ENCODE data around the gene ATP1B1.

Gene ATP1B1

GRCh38 chr1:169103480-169103893, 3.0 kb upstream of the ATP1B1 start:
- Histone ChIP-seq H3K36me3 (ENCODE audit: control insufficient read depth, insufficient read depth, low read length) (no peaks in the 10 kb centered on the region), H3K4me3 (replicated peaks; ENCODE audit: low read depth, low read length) (no peak overlapping the region), H3K27me3 (replicated peaks; ENCODE audit: control insufficient read depth, insufficient read depth, low read length) (no peaks in the 10 kb centered on the region)
- no peak for DNase-seq (ENCODE audit: extremely low read depth, insufficient read length)
- TF ChIP-seq CTCF (IDR thresholded peaks at IDR 0.05; ENCODE audit: insufficient read depth, low read length, poor library complexity, severe bottlenecking) = no peak

GRCh38 chr1:169105087-169105433, 1.4 kb upstream of the ATP1B1 start:
- Histone ChIP-seq H3K4me3 (replicated peaks; ENCODE audit: low read depth, low read length) (no peak overlapping the region), H3K27me3 (replicated peaks; ENCODE audit: control insufficient read depth, insufficient read depth, low read length) (no peaks in the 10 kb centered on the region), H3K36me3 (ENCODE audit: control insufficient read depth, insufficient read depth, low read length) (no peaks in the 10 kb centered on the region)
- no peak for DNase-seq (ENCODE audit: extremely low read depth, insufficient read length)
- TF ChIP-seq CTCF (IDR thresholded peaks at IDR 0.05; ENCODE audit: insufficient read depth, low read length, poor library complexity, severe bottlenecking) = no peak

- no peaks in the 10 kb centered on the region for H3K36me3 ChIP-seq (ENCODE audit: control insufficient read depth, insufficient read depth, low read length)
- no peaks in the 10 kb centered on the region for H3K27me3 ChIP-seq (replicated peaks; ENCODE audit: control insufficient read depth, insufficient read depth, low read length)
- H3K4me3 ChIP-seq (replicated peaks; ENCODE audit: low read depth, low read length) = peak overlapping the region; percentile 89
- TF ChIP-seq CTCF (IDR thresholded peaks at IDR 0.05; ENCODE audit: insufficient read depth, low read length, poor library complexity, severe bottlenecking) = no peak
- peak; percentile 52 for DNase-seq (ENCODE audit: extremely low read depth, insufficient read length)
Observed at GRCh38 chr1:169105434-169106094, 926 bp upstream of the ATP1B1 start.

GRCh38 chr1:169106921-169107602, 572 bp downstream of the ATP1B1 start:
- peaks cover 1% of the 10 kb centered on the region; the same call in 1 of the 2 replicates for H3K36me3 ChIP-seq (ENCODE audit: control insufficient read depth, insufficient read depth, low read length)
- no peak for DNase-seq (ENCODE audit: extremely low read depth, insufficient read length)
- TF ChIP-seq CTCF (IDR thresholded peaks at IDR 0.05; ENCODE audit: insufficient read depth, low read length, poor library complexity, severe bottlenecking) = no peak
- peak overlapping the region; percentile 89 for H3K4me3 ChIP-seq (replicated peaks; ENCODE audit: low read depth, low read length)
- H3K27me3 ChIP-seq (replicated peaks; ENCODE audit: control insufficient read depth, insufficient read depth, low read length) = no peaks in the 10 kb centered on the region

GRCh38 chr1:169107603-169108208, 1.2 kb downstream of the ATP1B1 start:
- H3K36me3 ChIP-seq (ENCODE audit: control insufficient read depth, insufficient read depth, low read length) = peaks cover 1% of the 10 kb centered on the region; the same call in 1 of the 2 replicates
- no peaks in the 10 kb centered on the region for H3K27me3 ChIP-seq (replicated peaks; ENCODE audit: control insufficient read depth, insufficient read depth, low read length)
- H3K4me3 ChIP-seq (replicated peaks; ENCODE audit: low read depth, low read length) = peak overlapping the region; percentile 89
- TF ChIP-seq CTCF (IDR thresholded peaks at IDR 0.05; ENCODE audit: insufficient read depth, low read length, poor library complexity, severe bottlenecking) = no peak
- DNase-seq (ENCODE audit: extremely low read depth, insufficient read length) = no peak
